GM18907 (cell line): Measurements from ENCODE around the gene TXNL1.
"Not testable (repeated sequence)": the region's sequence is repeated elsewhere in the genome, so short reads cannot be mapped to it uniquely, and the experiment has no call there.

ENCODE experiments used
- ATAC-seq: cut with Tn5 transposase; IDR thresholded peaks from one replicate; pipeline ENCODE4 v1.9.1; 2021; ENCODE audit warnings: mild to moderate bottlenecking, moderate library complexity; ENCODE audit not compliant: unreplicated experiment

TXNL1 gene

DNA sequence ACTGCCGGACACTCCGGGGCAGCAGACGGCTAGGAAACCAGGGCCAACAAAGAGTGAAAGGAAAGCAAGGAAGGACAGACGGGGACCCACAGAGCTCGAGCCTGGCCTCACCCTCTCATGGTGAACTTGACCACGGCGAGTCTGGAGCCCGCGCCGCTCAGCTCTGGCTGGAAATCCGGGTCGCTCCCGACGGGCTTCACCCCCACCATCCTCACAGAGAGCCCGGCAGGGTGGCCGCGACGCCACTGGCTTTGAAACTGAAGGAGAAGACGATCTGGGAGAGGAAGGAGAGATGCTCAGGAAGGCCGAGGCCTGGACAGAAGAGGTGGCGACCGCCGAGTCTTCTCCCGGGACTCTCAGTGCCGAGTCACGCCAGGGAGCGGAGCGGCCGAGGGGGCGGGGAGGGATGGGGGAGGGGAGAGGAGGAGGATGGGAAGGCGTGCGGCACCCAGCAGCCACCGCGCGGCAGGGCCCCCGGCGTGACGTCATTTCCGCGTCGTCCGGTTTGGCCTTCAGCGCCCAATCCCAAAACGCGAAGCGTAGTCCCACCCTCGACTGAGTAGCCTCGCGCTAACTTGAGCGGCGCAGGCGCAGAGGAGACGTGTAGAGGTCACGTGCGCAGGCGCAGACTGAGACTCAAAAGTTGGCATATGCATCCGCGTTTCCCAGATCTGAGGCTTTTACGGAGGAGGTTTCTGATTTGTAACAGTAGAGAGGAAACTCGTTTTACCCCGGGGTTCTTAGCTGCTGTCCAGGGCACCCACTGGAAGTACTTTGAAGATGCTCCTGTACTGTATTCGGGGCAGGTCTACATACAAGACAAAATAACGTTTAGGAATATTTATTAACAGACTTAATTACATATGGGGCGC lies at the start of gene TXNL1:
Gene TXNL1, minus strand, starts transcription at position 361 of the 872 bp plus-strand sequence. Its CDS starts 152 bp downstream, at position 209.
- ATAC-seq, result peak; percentile 94

DNA sequence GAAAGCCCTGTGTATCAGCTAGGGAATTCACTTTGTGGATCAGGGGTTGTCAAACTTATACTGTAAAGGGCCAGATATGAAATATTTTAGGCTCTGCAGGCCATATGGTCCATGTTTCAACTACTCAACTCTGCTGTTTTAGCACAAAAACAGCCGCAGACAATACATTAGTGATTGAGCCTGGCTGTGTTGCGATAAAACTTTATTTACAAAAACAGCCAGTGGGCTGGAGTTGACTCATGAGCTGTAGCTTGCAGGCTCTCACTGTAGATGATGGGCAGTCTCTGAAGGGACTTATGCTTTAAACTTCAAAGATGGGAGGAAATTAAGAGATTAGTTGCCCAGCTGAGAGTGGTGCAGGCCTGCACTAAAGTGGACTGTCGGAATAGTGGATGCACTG lies 45.9 kb upstream of the TXNL1 start:
- ATAC-seq, result no peak

DNA sequence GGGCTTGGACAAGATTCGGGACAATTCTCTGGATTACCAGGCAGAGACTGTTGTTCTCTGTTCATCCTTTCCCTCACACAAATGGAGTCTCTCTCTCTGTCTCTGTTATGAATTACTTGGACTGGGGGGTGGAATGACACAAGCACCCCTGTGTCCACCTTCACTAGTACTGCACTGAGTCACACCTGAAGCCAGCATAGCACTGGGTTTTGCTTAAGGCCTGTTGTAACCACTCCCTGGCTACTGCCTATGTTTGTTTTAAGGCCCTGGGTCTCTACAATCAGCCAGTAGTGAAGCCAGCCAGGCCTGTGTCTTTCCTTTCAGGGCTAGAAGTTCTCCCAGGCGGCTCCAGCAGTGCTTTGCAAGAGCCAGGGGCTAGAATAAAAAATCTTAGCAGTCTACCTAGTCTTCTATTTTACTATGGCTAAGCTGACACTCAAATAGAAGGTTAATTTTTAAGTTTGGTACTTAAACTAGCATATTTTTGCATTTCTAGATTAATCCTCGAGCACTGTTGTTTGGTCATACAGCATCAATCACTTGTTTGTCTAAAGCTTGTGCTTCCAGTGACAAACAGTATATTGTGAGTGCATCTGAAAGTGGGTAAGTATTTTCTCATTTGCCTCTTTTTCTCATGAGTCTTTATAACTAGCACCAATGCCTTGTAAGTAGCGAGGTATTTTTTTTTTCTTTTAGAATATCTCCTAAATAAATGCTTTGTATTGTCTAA lies 40.6 kb upstream of the TXNL1 start:
- ATAC-seq, result no peak

DNA sequence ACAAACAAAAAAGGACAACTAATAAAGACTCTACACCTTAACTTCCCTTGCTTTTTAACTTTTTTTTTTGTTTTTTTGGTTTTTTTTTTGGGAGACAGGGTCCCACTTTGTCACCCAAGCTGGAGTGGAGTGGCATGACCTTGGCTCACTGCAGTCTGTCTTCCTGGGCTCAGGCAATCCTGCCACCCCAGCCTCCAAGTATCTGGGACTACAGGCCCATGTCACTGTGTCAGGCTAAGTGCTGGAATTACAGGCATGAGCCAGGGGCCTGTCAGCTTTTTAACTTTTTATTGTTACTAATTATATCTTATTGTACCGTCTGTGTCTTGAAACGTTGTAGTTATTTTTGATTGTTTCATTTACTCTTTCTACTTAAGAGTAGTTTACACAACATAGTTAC lies 38.2 kb upstream of the TXNL1 start:
- ATAC-seq, result no peak

DNA sequence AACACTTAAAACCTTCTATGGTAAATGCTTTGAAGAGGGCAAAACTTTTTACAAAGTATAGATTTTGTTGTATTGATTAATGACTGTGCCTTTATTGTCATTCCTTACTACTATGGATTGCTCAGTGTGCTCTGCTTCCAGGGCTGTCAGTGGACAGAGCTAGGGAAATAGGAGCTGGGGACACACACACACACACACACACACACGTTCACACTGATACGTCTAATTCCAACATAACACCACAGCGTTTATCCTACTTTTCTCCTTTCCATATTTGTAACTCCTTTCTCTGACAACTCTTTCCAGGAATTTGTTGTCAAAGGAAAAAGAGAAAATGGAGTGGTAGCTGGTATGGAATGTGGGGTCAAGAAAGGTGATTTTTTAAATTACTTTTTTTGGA lies 34.6 kb upstream of the TXNL1 start:
- no peak for ATAC-seq

DNA sequence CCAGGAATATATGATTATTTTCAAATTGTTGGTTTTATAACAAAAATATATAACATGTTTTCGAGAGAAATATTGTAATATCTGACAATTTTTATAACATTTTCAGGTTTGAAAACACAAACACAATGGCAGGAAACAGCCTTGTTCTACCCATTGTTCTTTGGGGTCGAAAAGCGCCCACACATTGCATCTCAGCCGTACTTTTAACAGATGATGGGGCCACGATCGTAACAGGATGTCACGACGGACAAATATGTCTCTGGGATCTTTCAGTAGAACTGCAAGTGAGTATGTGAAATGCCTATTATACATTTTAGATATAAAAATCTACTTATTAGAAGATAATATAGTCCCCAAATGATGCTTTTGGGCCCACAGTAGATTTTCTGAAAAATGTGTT lies 34.0 kb upstream of the TXNL1 start:
- no peak for ATAC-seq

DNA sequence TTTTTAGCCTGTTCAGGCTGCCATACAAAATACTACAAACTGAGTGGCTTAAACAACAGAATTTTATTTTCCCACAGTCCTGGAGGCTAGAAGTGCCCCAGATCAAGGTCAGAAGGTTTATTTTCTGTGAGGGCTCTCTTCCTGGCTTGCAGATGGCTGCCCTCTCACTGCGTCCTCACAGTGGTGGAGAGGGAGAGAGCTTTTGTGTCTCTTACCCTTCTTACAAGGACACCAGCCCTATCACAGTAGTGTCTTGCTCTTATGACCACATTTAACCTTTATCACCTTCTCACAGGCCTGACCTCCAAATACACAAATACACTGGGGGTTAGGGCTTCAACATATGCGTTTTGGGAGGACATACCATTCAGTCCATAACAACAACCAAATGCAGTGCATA lies 24.5 kb upstream of the TXNL1 start:
- ATAC-seq, result no peak

DNA sequence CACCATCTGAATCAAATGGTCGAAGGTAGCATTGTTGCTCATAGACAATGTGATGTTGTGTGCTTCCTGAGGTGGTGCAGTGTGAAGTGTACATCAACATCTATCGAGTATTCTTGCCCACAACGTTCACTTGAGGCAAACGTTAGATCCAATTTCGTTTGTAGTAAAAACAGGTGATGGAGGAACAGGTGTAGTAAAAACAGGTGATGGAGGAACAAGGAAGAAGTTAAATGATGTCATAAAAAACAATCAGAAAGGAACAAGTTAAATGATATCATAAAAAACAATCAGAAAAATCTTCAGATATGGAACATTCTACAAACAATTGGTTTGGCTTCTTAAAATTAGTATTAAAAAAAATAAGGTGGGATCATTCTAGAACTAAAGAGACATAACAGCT lies 24.1 kb upstream of the TXNL1 start:
- no peak for ATAC-seq

DNA sequence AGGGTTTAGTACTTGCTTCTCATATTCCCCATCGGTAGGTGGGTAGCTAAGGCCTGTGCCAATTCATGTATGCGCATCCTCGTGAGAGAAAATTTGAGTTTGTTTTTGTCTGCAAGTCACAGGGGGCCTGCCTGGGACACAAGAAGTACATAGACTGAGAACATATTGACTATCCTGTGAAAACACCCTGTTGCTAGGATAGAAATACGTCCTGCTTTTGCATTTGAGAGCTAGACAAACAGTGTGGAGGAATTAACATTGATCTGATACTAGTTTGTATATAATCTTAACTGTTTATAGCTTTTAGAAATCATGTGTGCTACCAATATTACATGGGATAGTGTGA lies 23.6 kb upstream of the TXNL1 start:
- ATAC-seq, result no peak

DNA sequence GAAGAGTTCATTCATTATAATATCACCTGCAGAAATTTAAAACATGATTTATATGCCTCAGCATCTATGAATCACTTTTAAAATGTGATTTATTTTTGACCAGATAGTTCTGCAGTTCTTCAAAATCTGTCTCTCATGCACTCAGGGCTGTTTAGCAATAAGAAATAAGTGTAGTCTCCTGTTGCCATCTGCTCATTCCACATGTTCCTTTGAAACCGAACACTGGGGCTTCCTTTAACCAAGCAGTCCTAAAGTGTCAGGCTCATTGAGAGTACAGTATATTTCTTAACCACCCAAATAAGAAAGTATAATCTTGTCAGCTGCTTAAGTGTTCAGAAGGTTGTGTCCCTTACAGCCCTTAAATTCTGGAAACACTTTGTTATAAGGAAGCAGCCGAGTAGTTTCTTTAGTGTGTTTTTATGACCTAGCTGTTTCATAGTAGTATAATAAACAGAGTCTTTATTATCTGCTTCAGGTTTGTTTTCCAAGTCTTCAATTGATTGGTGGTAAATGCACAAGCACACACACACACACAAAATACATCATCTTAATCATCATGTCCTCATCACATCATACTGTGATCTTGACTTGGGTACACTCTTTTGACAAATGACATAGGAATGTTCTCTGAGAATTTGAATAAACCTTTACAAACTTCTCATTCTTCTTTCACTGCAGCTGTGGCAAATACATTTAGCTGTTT lies 23.1 kb upstream of the TXNL1 start:
- ATAC-seq, result no peak

DNA sequence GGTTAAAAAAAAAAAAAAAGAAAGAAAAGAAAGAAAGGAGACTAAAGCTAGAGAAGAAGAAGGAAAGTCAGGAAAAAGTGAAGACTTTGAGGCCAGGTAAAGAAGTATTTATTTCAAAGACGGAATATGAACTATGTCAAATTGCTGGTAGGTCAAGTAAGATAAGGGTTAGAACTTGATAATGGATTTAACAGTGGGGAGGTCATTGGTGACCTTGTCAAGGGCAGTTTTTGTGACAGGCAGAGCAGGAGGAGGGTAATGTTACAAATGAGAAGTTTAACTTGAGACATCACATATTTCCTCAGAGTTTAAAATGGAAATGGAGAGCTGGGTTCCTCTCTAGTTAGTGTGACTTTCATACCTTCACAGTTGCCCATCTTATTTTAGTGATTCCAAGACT lies 22.3 kb upstream of the TXNL1 start:
- no peak for ATAC-seq

DNA sequence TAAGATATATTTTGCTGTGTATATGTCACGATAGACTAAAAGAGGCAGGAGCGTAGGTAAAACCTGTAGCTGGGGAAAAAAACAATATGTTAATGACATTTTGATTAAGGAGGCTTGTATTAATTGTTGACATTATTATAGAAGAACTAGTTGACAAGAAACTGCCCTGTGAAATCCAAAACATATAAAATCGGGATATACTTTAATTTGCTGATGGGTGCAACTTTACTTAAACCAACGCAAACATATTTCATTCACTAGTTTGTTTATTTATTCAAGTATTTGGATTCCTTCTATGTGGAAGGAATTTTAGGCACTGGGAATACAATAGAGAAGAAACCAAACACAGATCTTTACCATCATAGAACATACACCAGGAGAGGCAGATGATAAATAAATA lies 20.7 kb upstream of the TXNL1 start:
- ATAC-seq, result no peak

DNA sequence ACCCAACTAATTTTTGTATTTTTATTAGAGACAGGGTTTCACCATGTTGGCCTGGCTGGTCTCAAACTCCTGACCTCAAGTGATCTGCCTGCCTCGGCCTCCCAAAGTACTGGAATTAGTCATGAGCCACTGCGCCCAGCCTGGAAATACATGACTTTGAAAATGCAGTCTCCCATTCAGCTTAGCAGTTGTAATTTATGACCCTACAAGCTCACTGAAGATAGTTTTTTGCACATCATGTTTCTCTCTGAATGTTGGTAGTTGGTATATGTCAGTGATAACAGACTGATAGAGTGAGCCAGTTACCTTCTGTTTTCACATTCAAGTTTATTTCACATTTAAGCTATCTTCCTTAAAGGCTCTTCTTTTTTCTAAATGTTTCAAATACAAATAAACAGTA lies 19.9 kb upstream of the TXNL1 start:
- no peak for ATAC-seq

DNA sequence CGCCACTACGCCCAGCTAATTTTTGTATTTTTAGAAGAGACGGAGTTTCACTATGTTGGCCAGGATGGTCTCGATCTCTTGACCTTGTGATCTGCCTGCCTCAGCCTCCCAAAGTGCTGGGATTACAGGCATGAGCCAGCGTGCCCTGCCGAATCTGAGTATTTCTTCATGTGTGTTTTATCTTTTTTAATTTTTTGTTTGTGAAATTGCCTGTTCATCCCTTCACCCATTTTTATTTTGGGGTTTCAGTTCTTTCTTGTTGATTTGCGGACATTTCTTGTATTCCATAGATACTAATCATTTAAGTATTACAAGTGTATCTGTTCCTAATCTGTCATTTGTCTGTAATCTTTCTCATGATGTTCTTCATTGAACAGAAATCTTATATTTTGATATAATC lies 15.9 kb upstream of the TXNL1 start:
- not testable (repeated sequence) for ATAC-seq

DNA sequence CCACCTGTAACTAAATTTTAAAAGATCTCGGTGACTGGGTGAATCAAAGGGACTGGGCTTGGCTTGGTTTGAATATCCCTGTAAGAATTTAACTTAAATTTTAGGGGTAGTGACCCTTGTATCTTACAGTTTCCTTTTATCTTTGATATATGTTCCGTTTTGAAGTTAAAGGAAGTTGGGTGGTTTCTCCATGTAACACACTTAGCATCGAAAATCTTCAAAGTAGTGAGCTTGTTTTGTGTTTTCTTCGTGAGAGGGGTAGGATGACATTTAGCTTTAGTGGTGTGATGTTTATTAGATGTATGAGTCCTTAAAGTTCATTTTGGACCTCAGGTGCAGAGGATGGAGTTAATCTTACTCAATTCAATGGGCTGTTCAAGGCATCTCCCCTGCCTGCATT lies 14.4 kb upstream of the TXNL1 start:
- no peak for ATAC-seq

DNA sequence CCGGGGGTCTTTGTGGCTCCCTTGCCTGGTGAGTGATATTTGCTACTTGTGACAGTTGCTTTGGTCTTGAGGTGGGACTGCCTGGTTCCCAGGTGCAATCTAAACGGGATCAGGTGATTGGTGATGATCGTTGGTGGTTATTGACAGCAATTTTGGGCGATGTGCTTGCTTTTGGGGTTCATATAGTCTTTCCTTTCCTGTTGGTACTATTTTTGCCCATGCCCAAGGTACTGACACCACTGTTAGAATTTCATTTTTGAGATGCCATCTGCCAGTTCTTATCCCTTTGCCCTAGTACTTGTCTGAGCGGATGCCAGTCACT lies 13.3 kb upstream of the TXNL1 start:
- ATAC-seq, result no peak

DNA sequence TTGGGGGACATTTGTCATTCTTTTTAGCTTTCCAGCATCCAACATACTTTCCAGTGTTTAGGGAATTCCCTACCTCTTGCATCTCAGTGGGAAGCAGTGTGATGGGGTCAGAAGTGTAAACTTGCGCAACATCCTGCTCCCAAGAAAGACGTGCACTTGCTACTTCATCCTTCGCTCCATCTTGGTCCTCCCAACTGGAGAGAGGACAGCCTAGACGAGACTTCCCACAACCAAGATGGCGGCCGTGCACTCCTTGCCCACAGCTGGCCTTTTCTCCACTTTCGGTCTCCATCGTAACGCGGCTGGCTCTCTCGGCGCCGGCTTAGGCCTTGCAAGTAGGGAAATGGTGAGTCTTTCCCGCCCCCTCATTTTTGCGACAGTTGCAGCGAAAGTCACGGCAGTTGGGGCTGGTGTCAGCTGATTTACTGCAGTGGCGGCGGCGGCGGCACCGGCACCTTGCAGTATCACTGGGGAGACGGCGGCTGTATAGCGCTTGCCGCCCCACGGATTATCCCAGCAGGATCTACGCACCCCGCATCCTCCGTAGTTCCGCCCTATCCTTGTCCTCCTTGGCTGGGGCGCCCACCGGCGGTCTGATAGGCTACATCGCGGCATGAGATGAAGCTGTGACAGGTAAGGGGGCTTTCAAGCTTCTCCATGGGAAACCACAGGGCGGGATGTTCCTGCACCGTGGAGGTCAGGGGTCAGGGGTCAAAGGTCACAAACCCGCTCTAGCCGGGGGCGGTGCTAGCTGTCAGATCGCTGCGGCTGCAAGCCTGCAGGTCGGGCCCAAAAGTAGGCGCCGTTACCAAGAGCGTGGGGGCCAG lies 12.8 kb upstream of the TXNL1 start, which contains the start of gene WDR7:
Gene WDR7, plus strand, starts transcription at position 416 of the 827 bp plus-strand sequence. CDS start 21,157 bp downstream, outside the sequence.
- peak; percentile 98 for ATAC-seq

DNA sequence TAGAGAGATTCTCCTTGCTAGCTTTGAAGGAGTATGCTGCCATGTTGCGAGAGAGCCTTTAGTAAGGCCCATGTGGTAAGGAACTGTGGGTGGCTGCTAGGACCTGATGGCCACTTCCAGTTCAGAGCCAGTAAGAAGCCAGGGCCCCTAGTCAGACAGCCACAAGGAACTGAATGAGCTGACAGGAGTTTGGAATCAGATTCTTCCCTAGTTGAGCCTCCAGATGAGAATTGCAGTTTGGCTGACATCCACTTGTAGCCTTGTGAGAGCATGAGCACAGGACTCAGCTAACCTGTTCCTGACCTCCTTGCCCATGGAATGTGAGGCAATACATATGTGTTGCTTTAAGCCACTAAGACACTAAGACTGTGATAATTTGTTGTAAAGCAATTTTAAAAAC lies 11.6 kb upstream of the TXNL1 start:
- no peak for ATAC-seq

DNA sequence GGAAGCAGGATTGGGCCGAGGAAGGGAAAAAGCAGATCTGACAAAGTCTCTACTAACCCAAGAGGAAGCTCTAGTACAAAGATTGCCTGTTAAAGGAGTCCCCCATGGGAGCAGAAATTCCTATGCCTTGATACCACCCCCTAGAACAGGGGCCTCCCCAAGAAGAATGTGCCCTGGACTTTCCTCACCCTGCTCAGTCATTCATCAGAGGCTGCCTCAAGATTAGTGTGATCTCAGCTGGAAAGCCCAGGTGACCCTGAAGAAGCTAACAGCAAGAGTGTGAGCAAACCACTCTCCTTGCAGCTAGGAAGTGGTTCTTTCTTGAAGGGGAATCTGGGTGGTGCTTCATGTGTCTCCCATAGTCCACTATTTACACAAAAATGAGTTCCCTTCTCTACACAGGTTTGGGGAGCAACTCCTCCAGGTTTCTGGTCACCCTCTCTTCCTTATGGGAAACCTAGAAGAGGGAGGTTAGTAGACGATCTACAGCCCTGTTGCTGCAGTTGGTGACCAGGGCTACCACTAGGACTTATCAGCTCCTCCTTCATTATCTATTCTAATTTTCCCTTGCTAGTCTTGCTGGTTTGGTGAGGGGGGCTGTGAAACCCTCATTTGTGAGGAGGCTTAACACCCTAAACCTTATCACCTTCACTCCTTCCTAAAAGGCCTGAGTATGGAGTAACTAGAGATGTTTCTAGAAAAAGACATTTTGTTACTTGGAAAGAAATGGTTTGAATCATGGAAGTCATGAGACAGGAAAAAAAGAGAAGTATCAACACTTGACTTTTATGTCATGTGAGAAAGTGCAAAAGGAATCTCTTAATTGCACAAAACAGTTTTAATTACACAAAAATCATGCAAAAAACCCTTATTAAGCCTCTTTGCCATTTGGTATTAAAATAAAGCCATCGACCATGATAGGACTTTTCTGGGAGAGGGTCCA lies 9.8 kb upstream of the TXNL1 start:
- no peak for ATAC-seq

DNA sequence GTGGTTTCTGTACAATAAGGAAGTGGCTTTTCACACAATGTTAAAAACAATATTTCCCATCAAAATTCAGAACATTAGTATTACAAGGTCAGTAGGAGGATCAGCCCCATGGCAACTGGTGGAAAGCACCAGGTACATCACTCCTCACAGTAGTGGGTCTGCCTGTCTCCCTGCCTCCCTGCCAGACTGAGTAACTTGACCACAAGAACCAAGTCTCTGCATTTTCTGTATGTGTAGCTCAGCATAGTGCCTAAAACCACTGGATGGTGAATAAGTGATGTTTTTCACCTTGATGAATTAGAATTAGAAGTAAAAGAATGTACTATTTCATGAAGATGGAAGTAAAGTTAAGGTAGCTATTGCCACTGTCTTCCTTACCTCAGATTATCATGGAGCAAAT lies 8.7 kb upstream of the TXNL1 start:
- ATAC-seq, result no peak
